Measurements from ENCODE around the gene TTYH1.

- TF ChIP-seq L3MBTL2 (conservative IDR thresholded peaks at IDR 0.05) (no peak), FOXM1 (IDR thresholded peaks at IDR 0.05; ENCODE audit: borderline replicate concordance) (no peak), SUZ12 (IDR thresholded peaks at IDR 0.05) (no peak), NFRKB (IDR thresholded peaks at IDR 0.05) (no peak), PKNOX1 (IDR thresholded peaks at IDR 0.05) (no peak), BHLHE40 (IDR thresholded peaks at IDR 0.05; ENCODE audit: borderline replicate concordance) (no peak), SP1 (IDR thresholded peaks at IDR 0.05) (no peak), ELF4 (IDR thresholded peaks at IDR 0.05) (no peak)
Measured at GRCh38 chr19:54436031-54436523, 20.8 kb downstream of the TTYH1 start.

All from HEK293T (cell line).